HG03378 (cell line): ENCODE data around the gene SETDB2.
"Not testable (repeated sequence)": the region's sequence is repeated elsewhere in the genome, so short reads cannot be mapped to it uniquely, and the experiment has no call there.

Experiments used
- ATAC-seq: cut with Tn5 transposase; IDR thresholded peaks from one replicate; pipeline ENCODE4 v1.9.1; 2021; ENCODE audit warnings: mild to moderate bottlenecking, moderate library complexity; ENCODE audit not compliant: unreplicated experiment

SETDB2 gene

DNA sequence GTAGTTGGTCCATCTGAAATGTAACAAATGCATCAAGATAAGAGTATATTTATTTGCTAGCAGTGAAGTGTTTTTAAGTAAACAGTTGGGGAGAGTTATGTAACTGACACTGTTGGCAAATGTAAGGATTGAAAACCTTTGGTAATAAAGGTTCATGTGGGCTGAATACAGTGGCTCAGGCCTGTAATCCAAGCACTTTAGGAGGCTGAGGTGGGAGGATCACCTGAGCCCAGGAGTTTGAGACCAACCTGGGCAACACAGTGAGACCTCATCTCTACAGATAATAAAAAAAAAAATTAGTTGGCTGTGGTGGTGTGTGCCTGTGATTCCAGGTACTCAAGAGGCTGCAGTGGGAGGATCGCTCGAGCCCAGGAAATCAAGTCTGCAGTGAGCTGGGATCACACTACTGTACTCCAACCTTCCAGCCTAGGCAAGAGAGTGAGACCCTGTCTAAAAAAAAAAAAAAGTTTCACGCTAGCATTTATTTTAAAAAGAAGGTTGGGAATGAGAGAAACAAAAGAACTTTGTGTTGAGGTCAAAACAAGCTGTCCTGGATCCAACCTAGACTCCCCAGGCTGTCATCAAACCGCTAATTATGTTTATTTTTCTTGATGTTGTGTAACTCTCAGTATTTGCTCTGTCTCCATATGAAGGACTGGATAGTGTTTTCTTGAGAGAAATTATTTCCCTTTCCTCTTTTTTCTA is 20.7 kb downstream of the SETDB2 start:
- ATAC-seq: no peak

DNA sequence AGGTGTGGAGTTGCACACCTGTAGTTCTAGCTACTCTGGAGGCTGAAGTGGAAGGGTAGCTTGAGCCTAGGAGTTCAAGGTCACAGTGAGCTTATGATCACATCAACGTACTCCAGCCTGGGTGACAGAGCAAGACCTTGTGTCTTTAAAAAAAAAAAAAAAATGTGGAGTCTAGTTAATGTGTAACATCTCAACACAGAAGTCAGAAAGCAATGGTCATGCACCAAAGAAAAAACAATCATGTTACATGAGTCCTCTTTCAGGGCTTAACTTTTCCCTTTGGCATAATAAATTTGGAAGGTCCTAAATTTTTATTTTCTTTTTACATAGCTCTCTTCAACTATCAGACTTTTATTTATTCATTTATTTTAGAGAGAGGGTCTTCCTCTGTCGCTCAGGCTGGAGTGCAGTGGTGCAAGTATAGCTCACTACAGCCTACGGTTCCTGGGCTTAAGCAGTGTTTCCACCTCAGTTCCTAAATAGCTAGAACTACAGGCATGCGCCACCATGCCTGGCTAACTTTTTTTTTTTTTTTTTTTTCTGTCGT is 22.3 kb downstream of the SETDB2 start:
- ATAC-seq: no peak

DNA sequence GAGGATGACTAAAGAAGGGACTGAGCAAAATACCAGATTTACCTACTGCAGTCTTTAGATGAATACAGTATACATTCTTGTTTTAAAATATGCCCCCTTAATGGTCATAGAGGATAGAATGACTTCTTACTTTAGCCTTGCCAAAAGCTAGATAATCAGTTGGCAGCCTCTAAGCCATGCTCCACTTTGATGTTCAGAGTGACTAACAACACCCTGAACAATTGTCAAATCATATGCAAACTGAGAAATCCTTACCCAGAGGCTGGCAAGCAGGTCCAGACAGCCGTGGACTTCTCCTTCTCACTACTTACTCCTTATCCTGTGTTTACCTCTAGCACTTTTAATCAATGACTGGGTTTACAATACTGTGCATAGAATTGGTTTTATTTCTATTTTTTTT is 28.1 kb downstream of the SETDB2 start:
- no peak for ATAC-seq

DNA sequence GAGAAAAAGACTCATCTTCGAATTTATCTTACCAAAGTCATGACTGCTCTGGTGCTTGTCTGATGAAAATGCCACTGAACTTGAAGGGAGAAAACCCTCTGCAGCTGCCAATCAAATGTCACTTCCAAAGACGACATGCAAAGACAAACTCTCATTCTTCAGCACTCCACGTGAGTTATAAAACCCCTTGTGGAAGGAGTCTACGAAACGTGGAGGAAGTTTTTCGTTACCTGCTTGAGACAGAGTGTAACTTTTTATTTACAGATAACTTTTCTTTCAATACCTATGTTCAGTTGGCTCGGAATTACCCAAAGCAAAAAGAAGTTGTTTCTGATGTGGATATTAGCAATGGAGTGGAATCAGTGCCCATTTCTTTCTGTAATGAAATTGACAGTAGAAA is 32.5 kb downstream of the SETDB2 start:
- no peak for ATAC-seq

DNA sequence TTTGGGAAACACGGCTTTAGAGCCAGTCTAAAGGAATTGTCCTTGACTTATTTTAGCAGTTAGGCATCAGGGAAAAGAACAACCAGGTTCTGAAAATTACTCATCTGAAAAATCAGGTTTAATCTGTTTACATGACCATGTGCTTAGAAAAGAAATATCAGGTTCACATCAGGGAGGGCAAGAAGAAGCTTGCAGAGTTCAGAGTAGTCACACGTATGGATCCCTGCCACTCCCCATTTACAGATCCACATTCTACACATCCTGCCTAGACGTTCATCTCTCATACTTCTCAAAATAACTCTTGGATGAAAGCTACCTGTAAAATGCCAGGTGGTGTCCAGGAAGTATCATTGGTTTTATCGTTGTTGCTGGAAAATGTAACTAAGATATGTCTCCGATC is 37.7 kb downstream of the SETDB2 start:
- ATAC-seq: no peak

DNA sequence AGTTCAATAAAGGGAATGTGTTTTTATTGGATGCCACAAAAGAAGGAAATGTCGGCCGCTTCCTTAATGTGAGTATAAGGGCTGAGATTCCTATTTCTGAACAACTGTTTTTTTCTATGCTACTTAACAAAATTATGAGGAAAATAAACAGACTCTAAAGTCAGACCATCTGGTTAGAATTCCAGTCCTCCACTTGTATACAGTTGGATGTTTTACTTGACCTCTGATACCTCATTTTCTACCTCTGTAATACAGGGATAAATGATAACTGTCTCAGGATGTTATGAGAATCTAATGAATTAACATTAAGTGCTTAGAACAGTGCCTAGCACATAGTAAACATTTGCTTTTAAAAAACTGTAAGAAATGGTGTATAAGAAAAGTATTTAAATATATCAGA is 44.5 kb downstream of the SETDB2 start:
- no peak for ATAC-seq

DNA sequence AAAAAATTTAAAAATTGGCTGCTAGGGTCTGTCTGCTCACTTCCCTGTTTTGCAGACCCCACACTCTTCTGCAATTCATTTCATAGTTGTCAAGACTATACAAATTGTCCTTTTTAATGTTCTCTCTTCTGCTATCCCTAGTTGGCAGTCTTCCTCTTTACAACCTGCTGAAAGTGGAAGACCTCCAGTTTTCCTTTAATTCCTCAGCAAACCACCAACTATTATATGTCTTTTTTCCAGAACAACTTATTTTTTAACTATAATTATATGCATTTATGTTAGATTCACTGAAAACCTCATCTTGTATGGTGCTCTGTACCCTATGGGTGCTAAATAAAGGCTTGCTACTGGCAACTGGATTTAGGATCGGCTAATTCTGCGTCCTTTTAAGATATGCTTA is 50.6 kb downstream of the SETDB2 start:
- no peak for ATAC-seq

DNA sequence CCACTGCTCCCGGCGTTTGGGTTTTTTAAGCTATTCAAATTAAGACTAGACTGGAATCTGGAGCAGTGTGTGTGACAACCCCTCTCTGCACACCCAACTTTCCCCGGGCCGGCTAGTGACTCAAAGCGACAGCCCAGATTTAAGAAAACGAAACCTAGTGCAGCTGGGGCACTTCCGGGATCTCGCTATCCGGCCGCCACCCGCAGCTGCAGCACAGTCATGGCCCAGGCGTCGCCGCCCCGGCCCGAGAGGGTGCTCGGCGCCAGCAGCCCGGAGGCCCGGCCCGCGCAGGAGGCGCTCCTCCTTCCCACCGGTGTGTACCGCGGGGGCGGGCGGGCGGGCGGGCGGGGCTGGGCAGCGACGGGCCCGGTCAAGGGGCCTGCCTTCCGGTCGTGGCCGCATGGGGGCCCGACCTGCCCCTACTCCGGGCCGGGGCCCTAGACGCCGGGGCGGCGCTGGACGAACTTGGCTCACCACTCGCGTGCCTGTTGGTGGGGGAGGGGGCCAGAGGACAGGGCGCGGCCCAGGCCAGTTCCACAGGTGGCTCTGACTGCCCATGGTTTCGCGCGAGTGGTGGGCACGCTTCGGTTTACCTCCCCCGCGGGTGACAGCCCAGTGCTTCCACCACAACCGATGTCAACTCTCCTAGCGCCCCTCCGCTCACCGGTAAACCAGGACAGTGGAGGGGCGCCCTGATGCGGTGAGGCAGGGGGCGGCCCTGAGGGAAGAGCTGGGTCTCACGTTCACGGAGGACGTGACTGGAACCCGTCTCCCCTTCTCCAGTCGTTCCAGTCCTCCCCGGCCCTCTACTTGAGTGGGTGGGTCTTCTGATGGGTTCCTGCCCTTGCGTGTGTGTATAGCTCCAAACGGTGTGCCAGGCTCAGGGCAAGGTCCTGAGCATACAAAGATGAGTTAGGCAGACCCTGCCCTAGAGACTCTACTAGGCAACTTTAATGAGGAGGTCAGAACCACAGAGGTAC is 52.0 kb downstream of the SETDB2 start, which contains the start of gene PHF11:
TSS of gene PHF11 (plus strand) at position 171 of the 980 bp plus-strand sequence. CDS start at position 220, 49 bp downstream.
- peak; percentile 77 for ATAC-seq

DNA sequence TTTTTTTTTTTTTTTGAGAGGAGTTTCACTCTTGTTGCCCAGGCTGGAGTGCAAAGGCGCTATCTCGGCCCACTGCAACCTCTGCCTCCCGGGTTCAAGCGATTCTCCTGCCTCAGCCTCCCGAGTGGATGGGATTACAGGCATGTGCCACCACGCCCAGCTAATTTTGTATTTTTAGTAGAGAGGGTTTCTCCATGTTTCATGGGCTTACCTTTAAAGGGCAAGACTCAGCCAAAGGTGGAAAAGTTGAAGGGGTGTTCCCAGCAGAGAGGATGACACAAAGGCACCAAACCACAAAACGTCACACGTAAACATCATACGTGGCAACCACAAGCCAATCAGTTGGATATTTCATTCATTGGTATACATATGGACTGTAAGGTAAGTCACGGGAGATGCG is 52.8 kb downstream of the SETDB2 start:
- not testable (repeated sequence) for ATAC-seq

DNA sequence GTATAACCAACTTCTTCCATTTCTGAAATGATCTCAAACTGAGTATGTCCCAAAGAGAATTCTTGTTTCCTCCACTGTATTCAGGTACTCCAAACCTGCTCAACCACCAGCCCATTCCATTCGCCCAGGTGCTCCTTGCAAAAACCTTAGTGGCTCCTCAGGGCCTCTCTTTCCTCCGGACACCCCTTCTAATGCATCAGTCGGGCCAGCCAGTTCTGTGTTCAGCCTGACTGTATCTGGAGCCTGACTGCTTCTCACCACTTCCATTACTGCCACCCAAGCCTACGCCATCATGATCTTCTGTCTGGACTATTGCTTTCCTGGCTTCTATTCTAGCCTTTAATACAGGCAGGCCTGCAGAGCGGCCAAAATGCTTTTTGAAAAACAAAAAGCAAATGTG is 53.2 kb downstream of the SETDB2 start:
- ATAC-seq: no peak

DNA sequence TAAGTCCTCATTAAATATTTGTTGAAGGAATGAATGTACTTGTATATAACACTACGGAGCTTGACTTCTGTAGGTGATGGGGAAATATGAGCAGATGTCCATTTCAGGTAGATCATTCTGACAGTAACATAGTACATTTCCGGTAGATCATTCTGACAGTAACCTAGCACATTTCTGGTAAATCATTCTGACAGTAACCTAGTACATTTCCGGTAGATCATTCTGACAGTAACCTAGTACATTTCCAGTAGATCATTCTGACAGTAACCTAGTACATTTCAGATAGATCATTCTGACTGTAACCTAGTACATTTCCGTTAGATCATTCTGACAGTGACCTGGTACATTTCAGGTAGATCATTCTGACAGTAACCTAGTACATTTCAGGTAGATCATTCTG is 54.1 kb downstream of the SETDB2 start:
- no peak for ATAC-seq

DNA sequence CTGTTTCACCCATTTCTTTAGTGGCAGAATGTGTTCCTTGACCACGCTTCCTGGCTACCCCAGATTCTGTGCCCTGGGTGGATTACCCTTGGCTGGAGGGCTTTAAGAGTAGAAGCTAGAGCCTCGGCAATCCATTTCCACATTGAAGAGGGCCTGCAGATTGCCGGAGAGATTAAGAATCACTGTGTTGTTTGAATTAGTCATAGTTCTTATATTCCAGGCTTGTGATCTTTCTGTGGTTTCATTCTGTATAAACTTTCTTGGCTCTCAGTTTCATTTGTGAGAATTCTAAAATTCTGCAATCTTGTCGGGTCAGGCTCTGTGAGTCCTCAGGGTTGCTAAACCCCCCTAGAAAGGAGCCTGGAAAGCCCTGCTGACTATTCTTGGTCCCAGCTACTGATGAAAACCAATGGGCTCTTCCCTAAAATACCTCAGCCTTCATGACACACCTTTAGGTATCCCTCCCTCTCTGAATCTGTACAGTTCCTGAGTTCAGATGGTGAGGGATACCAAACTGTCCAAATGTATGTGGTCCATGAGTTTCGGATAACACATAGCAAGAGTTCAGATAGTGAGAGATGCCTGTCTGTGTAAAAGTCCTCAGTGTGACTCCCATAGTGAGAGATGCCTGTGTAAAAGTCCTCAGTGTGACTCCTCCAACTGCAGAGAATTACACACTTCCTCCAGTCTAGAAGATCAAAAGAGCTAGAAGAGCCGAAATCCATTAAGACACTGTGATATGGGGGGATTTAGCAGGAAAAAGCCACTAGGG is 56.0 kb downstream of the SETDB2 start:
- no peak for ATAC-seq

DNA sequence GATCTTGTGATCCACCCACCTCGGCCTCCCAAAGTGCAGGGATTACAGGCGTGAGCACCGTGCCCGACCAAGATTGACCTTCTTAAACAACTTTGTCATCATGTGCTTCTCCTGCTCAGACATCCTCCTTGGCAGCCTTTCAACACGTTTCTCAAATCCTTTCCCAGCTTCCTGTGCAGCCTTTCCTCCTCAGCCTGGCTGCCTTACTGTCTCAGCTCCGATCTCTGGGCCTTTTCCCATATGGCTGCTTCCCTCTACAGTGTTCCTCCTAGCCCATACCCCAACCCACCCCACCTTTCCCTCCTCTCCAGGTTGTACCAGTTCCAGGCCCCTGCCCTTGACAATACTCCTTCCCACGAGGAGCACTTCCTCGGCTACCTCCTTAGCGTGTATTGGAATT is 58.9 kb downstream of the SETDB2 start:
- ATAC-seq: no peak

DNA sequence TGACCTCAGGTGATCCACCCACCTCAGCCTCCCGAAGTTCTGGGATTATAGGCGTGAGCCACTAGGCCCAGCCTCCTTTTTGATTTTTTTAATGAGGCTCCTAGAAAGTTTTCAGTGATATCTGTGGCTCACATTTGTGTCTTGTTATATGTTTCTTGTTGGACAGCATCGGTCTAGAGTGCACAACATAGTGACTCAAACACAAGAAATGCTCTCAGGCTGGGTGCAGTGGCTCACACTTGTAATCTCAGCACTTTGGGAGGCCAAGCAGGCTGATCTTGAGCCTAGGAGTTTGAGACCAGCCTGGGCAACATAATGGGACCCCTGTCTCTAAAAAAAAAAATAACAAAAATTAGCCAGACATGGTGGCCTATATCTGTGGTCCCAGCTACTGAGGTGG is 59.9 kb downstream of the SETDB2 start:
- ATAC-seq: no peak

DNA sequence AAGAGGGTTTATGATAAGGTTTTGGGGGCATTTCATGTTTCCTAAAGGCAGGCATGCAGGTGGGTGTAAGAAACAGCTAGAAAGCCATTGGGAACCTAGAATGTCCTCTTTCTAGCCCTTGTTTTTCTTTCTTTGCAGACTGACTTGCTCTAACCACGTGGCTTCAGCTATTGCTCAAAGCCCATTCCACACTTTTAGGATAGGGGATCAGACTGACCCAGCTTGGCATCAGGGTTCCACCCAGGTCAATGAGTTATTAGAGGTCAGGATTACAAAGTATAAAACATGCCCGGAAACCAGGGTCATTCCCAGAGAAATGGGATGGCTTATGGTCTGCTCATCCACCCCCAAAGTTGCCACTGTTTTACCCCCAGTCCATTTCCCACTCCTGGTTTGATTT is 68.5 kb downstream of the SETDB2 start:
- ATAC-seq: no peak

DNA sequence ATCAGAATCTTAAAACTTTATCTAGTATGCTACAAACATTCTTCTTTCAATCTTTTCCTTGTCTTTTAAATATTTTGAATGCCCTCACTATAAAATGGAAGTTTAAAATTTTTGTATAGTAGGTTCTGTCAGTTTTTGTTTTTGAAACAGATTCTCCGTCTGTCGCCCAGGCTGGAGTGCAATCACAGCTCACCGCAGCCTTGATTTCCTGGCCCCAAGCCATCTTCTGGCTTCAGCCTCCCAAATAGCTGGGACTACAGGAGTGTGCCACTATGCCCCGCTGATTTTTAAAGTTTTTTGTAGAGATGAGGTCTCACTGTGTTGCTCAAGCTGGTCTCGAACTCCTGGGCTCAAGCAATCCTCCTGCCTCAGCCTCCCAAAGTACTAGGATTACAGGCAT is 72.4 kb downstream of the SETDB2 start:
- ATAC-seq: no peak

DNA sequence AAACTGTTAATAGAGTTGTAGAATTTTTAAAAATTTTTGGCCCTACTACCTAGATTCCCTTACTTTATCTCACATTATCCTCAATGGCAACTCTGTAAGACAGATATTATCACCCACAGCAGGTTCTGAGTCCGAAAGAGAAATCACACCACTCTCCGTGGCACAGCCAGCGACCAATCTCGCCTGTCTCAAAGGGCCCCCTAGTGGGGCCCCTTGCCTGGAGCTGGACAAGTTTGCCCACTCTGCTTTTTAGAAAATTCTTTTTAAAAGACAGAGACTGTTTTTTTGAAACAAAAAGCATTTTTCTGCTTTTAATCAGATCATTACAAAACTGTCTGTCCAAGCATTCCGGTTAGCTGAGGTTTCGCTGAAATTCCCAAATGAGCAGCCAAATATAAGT is 73.4 kb downstream of the SETDB2 start:
- no peak for ATAC-seq

DNA sequence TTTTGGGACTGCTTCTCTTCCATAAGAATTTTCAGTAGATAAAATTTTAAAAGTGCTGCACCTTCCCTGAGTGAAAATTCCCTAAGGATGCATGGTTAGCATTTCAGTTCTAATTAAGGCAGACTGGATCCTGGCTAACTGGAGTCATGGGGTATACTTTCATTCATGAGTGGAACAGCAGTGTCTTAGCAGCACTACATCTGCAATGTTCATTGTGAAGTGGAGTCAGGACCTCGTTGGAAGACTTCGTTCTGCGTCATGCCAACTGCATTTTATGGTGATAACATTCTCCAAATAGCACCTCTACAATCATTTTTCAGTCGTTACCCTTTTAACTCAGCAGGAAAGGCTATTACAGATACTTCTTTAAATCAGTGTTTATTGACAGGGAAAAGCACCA is 77.2 kb downstream of the SETDB2 start:
- no peak for ATAC-seq

DNA sequence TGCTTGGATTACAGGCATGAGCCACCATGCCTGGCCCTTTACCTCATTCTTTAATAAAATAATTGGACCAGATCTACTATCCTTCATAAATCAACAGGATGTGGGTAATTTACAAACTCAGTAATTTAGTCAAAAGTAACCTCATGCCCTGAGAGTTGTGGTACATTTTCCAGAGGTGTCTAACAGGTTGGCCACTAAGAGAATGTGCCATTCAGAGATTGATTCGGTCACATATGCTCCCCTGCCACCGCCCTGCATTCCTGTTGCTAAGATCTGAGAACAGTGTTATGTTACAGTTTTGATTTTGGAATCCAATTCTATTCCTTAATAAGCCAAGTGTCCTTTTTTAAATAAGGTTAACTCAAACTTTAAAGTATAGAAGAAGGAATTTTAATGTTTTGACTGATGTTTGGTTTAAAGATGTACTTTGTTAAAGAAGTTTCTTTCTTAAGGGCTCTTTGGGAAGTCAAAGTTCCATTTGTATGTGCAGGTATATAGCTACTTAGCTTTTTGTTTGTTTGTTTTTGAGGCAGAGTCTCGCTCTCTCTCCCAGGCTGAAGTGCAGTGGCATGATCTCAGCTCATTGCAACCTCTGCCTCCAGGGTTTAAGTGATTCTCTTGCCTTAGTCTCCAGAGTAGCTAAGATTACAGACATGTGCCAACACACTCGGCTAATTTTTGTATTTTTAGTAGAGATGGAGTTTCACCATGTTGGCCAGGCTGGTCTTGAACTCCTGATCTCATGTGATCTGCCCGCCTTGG is 80.8 kb downstream of the SETDB2 start:
- ATAC-seq: no peak

DNA sequence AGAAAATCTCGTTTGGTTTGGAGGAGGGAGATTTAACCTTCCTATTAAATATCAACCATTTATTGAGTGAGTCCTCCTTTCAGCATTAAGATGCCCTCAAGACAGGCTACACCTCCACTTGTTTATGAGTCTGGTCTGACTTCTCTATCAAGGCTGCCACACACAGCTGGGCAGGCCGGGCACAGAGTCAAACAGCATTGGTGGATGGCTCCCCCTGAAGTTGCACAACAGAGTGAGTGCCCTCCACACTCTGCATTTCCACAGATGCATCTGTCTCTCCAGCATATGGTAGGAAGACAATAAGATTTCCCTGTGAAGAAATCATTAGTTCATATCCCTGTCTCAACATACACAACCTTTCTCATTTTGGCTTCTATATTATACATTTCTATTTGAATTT is 83.0 kb downstream of the SETDB2 start:
- no peak for ATAC-seq
